Loucy (cell line): ENCODE data around the gene MGAT1.

Source experiments
- CTCF ChIP-seq: fragments of 200-600 bp; sonication (generic); conservative IDR thresholded peaks from 2 replicates; pipeline ENCODE4 v1.5.1; 2014; ENCODE audit warnings: mild to moderate bottlenecking, antibody characterized with exemption, low read length
- EZH2phosphoT487 ChIP-seq: fragments of 200-600 bp; IDR thresholded peaks from 2 replicates; pipeline ENCODE4 v1.6.1; 2018; ENCODE audit warnings: antibody characterized with exemption, mild to moderate bottlenecking, moderate library complexity, borderline replicate concordance

GRCh38 chr5:180804129-180804618 is 1.6 kb upstream of the MGAT1 start:
- TF ChIP-seq CTCF (no peak), EZH2phosphoT487 (no peak)
